ENCODE data around the gene CCNF.

CCNF gene

GRCh38 chr16:2507665-2508064 lies 78.4 kb downstream of the CCNF start:
- no peak for DNase-seq

All from effector CD8-positive, alpha-beta T cell (primary cell).